Activated T-cell treated with anti-CD3 and anti-CD28 coated beads, Interleukin-2, amount 50 U/mL, for 1 hour (primary cell): Measurements from ENCODE around the gene KCTD10.
"Not testable (repeated sequence)": the region's sequence is repeated elsewhere in the genome, so short reads cannot be mapped to it uniquely, and the experiment has no call there.

Experiments used
- DNase-seq: peaks from one replicate; pipeline ENCODE4 v3.0.0-alpha.2; 2020

KCTD10 gene

GRCh38 chr12:109446869-109447268 is 30.2 kb downstream of the KCTD10 start:
- no peak for DNase-seq

- no peak for DNase-seq
Observed at GRCh38 chr12:109445191-109445609, 31.9 kb downstream of the KCTD10 start.

GRCh38 chr12:109444259-109444658 is 32.8 kb downstream of the KCTD10 start:
- DNase-seq, result no peak

GRCh38 chr12:109443794-109444193 is 33.3 kb downstream of the KCTD10 start:
- no peak for DNase-seq

- DNase-seq, result no peak
Observed at GRCh38 chr12:109440851-109441490, 36.1 kb downstream of the KCTD10 start.

- DNase-seq, result not testable (repeated sequence)
Observed at GRCh38 chr12:109439951-109440350, 37.1 kb downstream of the KCTD10 start.

- no peak for DNase-seq
Observed at GRCh38 chr12:109439181-109439580, 37.9 kb downstream of the KCTD10 start.

- DNase-seq, result no peak
Observed at GRCh38 chr12:109436188-109436560, 40.9 kb downstream of the KCTD10 start.

GRCh38 chr12:109435428-109436187 is 41.5 kb downstream of the KCTD10 start:
- no peak for DNase-seq

- DNase-seq, result no peak
Observed at GRCh38 chr12:109434582-109434981, 42.5 kb downstream of the KCTD10 start.

- DNase-seq, result no peak
Observed at GRCh38 chr12:109433618-109434017, 43.5 kb downstream of the KCTD10 start.

GRCh38 chr12:109432842-109433304 is 44.2 kb downstream of the KCTD10 start:
- peak; percentile 75 for DNase-seq

GRCh38 chr12:109432431-109432830 is 44.7 kb downstream of the KCTD10 start:
- no peak for DNase-seq

GRCh38 chr12:109430244-109430643 is 46.9 kb downstream of the KCTD10 start:
- no peak for DNase-seq

- not testable (repeated sequence) for DNase-seq
Observed at GRCh38 chr12:109428804-109429203, 48.3 kb downstream of the KCTD10 start.

GRCh38 chr12:109428037-109428629 is 49.0 kb downstream of the KCTD10 start:
- DNase-seq, result peak; percentile 73

- DNase-seq, result no peak
Observed at GRCh38 chr12:109423392-109423791, 53.7 kb downstream of the KCTD10 start.

GRCh38 chr12:109422251-109422650 is 54.8 kb downstream of the KCTD10 start:
- no peak for DNase-seq

- DNase-seq, result no peak
Observed at GRCh38 chr12:109421355-109422087, 55.6 kb downstream of the KCTD10 start.

- no peak for DNase-seq
Observed at GRCh38 chr12:109418848-109419480, 58.1 kb downstream of the KCTD10 start.

- not testable (repeated sequence) for DNase-seq
Observed at GRCh38 chr12:109406147-109406546, 71.0 kb downstream of the KCTD10 start.

GRCh38 chr12:109404841-109405240 is 72.3 kb downstream of the KCTD10 start:
- not testable (repeated sequence) for DNase-seq
